Measurements from ENCODE around the gene CREB5. TPM values are rescaled to one million over a fixed set of nuclear protein-coding genes. Genes with fewer than 3 reads are reported as not detected.

Gene CREB5
- total and polyA plus RNA-seq, 2 experiments from 2014 or later, result 2.4 to 4.4 TPM

GRCh38 chr7:28570113-28570969 lies 158.0 kb downstream of the CREB5 start:
- H3K36me3 Mint-ChIP-seq (ENCODE audit: low read depth), result no peaks in the 10 kb centered on the region
- H3K9me3 Mint-ChIP-seq, result no peaks in the 10 kb centered on the region
- Histone ChIP-seq H3K36me3 (ENCODE audit: insufficient read depth) (no peaks in the 10 kb centered on the region), H4K20me1 (replicated peaks; ENCODE audit: insufficient read depth) (no peaks in the 10 kb centered on the region), H3K27ac (ENCODE audit: low read depth) (no peak overlapping the region), H3K79me2 (replicated peaks; ENCODE audit: insufficient read depth) (no peaks in the 10 kb centered on the region), H3K4me2 (no peak overlapping the region), H3K4me1 (ENCODE audit: insufficient read depth) (peaks cover 21% of the 10 kb centered on the region), H3K4me3 (no peak overlapping the region), H3F3A (replicated peaks; ENCODE audit: low read depth) (no peaks in the 10 kb centered on the region), H3K9me2 (ENCODE audit: insufficient read depth) (peaks cover 9% of the 10 kb centered on the region; the same call in 1 of the 2 replicates), H2AFZ (no peak overlapping the region), H3K27me3 (ENCODE audit: insufficient read depth) (no peaks in the 10 kb centered on the region)
- no peak for TF ChIP-seq ZNF331 (CRISPR knock-in tag; IDR thresholded peaks at IDR 0.05; ENCODE audit: low read depth)
- TF ChIP-seq NANOG (IDR thresholded peaks at IDR 0.05; ENCODE audit: borderline replicate concordance), result no peak
- TF ChIP-seq EZH2 (IDR thresholded peaks at IDR 0.05; ENCODE audit: low read depth, unreplicated experiment), result no peak
- no peak for TF ChIP-seq CREB1 (CRISPR knock-in tag; IDR thresholded peaks at IDR 0.05; ENCODE audit: low read depth)
- TF ChIP-seq ETS1 (IDR thresholded peaks at IDR 0.05), result no peak
- TF ChIP-seq REST (IDR thresholded peaks at IDR 0.05; ENCODE audit: unreplicated experiment), result no peak
- no peak for TF ChIP-seq EZH2phosphoT487 (IDR thresholded peaks at IDR 0.05; ENCODE audit: unreplicated experiment)
- TF ChIP-seq STAT1 (IDR thresholded peaks at IDR 0.05; ENCODE audit: unreplicated experiment), result no peak
- no peak for TF ChIP-seq JUNB (IDR thresholded peaks at IDR 0.05; ENCODE audit: unreplicated experiment)
- TF ChIP-seq POLR2AphosphoS5 (IDR thresholded peaks at IDR 0.05; ENCODE audit: low read depth), result no peak
- peaks cover 26% of the 10 kb centered on the region for H3K4me1 Mint-ChIP-seq
- H3K4me3 Mint-ChIP-seq, result no peak overlapping the region
- peaks cover 1% of the 10 kb centered on the region for H3K27me3 Mint-ChIP-seq (ENCODE audit: insufficient read depth, low read depth, poor library complexity)
- no peak overlapping the region for H3K27ac Mint-ChIP-seq
- ATAC-seq (no peak), DNase-seq (ENCODE audit: low spot score) (no peak)

GRCh38 chr7:28570970-28571288 lies 158.6 kb downstream of the CREB5 start:
- peaks cover 1% of the 10 kb centered on the region for H3K27me3 Mint-ChIP-seq (ENCODE audit: insufficient read depth, low read depth, poor library complexity)
- no peak for ATAC-seq
- Histone ChIP-seq H3K27me3 (ENCODE audit: insufficient read depth) (no peaks in the 10 kb centered on the region), H3K4me3 (no peak overlapping the region), H3F3A (replicated peaks; ENCODE audit: low read depth) (no peaks in the 10 kb centered on the region), H3K4me2 (no peak overlapping the region), H3K9me2 (ENCODE audit: insufficient read depth) (peaks cover 9% of the 10 kb centered on the region; the same call in 1 of the 2 replicates), H3K79me2 (replicated peaks; ENCODE audit: insufficient read depth) (no peaks in the 10 kb centered on the region), H3K4me1 (ENCODE audit: insufficient read depth) (peaks cover 21% of the 10 kb centered on the region), H4K20me1 (replicated peaks; ENCODE audit: insufficient read depth) (no peaks in the 10 kb centered on the region), H2AFZ (no peak overlapping the region), H3K27ac (ENCODE audit: low read depth) (no peak overlapping the region), H3K36me3 (ENCODE audit: insufficient read depth) (no peaks in the 10 kb centered on the region)
- no peaks in the 10 kb centered on the region for H3K9me3 Mint-ChIP-seq
- H3K27ac Mint-ChIP-seq, result no peak overlapping the region
- peaks cover 30% of the 10 kb centered on the region for H3K4me1 Mint-ChIP-seq
- no peaks in the 10 kb centered on the region for H3K36me3 Mint-ChIP-seq (ENCODE audit: low read depth)
- H3K4me3 Mint-ChIP-seq, result no peak overlapping the region
- no peak for DNase-seq (ENCODE audit: low spot score)
- TF ChIP-seq JUNB (IDR thresholded peaks at IDR 0.05; ENCODE audit: unreplicated experiment) (no peak), CREB1 (CRISPR knock-in tag; IDR thresholded peaks at IDR 0.05; ENCODE audit: low read depth) (no peak), REST (IDR thresholded peaks at IDR 0.05; ENCODE audit: unreplicated experiment) (no peak), EZH2 (IDR thresholded peaks at IDR 0.05; ENCODE audit: low read depth, unreplicated experiment) (no peak)
